ENCODE measurements around the gene NBAS.

- TF ChIP-seq CTCF (IDR thresholded peaks at IDR 0.05; ENCODE audit: low read depth, low read length) = no peak
- TF ChIP-seq EZH2phosphoT487 (IDR thresholded peaks at IDR 0.05; ENCODE audit: low read depth) = no peak
These were observed 433.3 kb downstream of the NBAS start for GRCh38 chr2:15127876-15128275.
